H1 (cell line): ENCODE results near the gene KATNA1. TPM values are rescaled to one million over a fixed set of nuclear protein-coding genes. Genes with fewer than 3 reads are reported as not detected.

ENCODE experiments used
- CTCF ChIA-PET: fragments of 300-600 bp; sonication (Branson Sonifier 250); formaldehyde crosslinking; loops from one replicate; lab custom pipeline; 2021; ENCODE audit not compliant: partially characterized antibody; lab: Charles Lee
- POLR2A ChIA-PET: fragments of 300-600 bp; sonication (Branson Sonifier 250); formaldehyde crosslinking; loops from one replicate; lab custom pipeline; 2021; ENCODE audit warnings: inconsistent platforms; ENCODE audit not compliant: partially characterized antibody; lab: Charles Lee
- DNase-seq, 2 experiments: peaks; one replicate each; pipeline versions ENCODE4 v3.0.0 to v3.0.0-alpha.2; 2010 to 2022; ENCODE audit warnings: low spot score in 2 of 2, low read depth in 1 of 2, mixed read lengths in 1 of 2
- FAIRE-seq: peaks from 2 replicates; lab custom pipeline; 2011; peaks lifted over from hg19 to GRCh38; lab: Jason Lieb, UNC
- H2AFZ ChIP-seq: 2 replicates; pipeline ENCODE4 v1.8.1; 2012; ENCODE audit warnings: low read length, inconsistent platforms
- H2AK5ac ChIP-seq: 2 replicates; pipeline ENCODE4 v1.6.1; 2013; ENCODE audit warnings: low read depth, low read length
- H2BK120ac ChIP-seq: replicated peaks from 2 replicates; pipeline ENCODE3; 2013; ENCODE audit warnings: low read depth, low read length, inconsistent platforms
- H2BK12ac ChIP-seq: 2 replicates; pipeline ENCODE4 v1.6.1; 2013; ENCODE audit warnings: low read depth, low read length
- H2BK15ac ChIP-seq: 2 replicates; pipeline ENCODE4 v1.6.1; 2013; ENCODE audit warnings: low read length
- H2BK20ac ChIP-seq: 2 replicates; pipeline ENCODE4 v1.6.1; 2013; ENCODE audit warnings: low read length
- H2BK5ac ChIP-seq: 2 replicates; pipeline ENCODE4 v1.6.1; 2013; ENCODE audit warnings: low read depth, low read length
- H3K14ac ChIP-seq: 2 replicates; pipeline ENCODE4 v1.6.1; 2013; ENCODE audit warnings: inconsistent platforms; ENCODE audit not compliant: insufficient read length
- H3K18ac ChIP-seq: 2 replicates; pipeline ENCODE4 v1.6.1; 2013; ENCODE audit warnings: low read length; ENCODE audit errors: extremely low read depth
- H3K23ac ChIP-seq: 2 replicates; pipeline ENCODE4 v1.6.1; 2013; ENCODE audit warnings: inconsistent platforms; ENCODE audit not compliant: insufficient read length
- H3K23me2 ChIP-seq: 2 replicates; pipeline ENCODE4 v1.6.1; 2013; ENCODE audit warnings: low read depth, low read length
- H3K27ac ChIP-seq: 2 replicates; pipeline ENCODE4 v1.6.1; 2011; ENCODE audit warnings: low read depth, low read length, inconsistent platforms
- H3K27me3 ChIP-seq, 4 experiments: replicated peaks in 1 of 4; 1 replicate in 1 of 4; 2 replicates in 3 of 4; pipeline versions ENCODE4 v1.6.1 to v1.8.1; 2011 to 2013; ENCODE audit warnings: low read length in 3 of 4, mild to moderate bottlenecking in 3 of 4, inconsistent platforms in 2 of 4, mixed read lengths in 2 of 4, moderate library complexity in 1 of 4; ENCODE audit not compliant: control insufficient read depth in 3 of 4, insufficient read depth in 3 of 4; ENCODE audit errors: extremely low read depth in 1 of 4
- H3K36me3 ChIP-seq, 4 experiments: 2 replicates each; pipeline versions ENCODE4 v1.6.1 to v1.8.1; 2011 to 2013; ENCODE audit warnings: mild to moderate bottlenecking in 4 of 4, low read length in 3 of 4, moderate library complexity in 2 of 4, control low read depth in 1 of 4, inconsistent platforms in 1 of 4; ENCODE audit not compliant: insufficient read depth in 4 of 4, control insufficient read depth in 2 of 4
- H3K4ac ChIP-seq: replicated peaks from 2 replicates; pipeline ENCODE3; 2013; ENCODE audit warnings: low read length, low read depth, mixed read lengths, inconsistent platforms; ENCODE audit not compliant: insufficient read length
- H3K4me1 ChIP-seq, 4 experiments: replicated peaks in 1 of 4; 1 replicate in 1 of 4; 2 replicates in 3 of 4; pipeline versions ENCODE4 v1.6.1 to v1.8.1; 2011 to 2013; ENCODE audit warnings: low read length in 3 of 4, inconsistent platforms in 2 of 4, mixed read lengths in 1 of 4; ENCODE audit not compliant: insufficient read depth in 4 of 4, control insufficient read depth in 3 of 4
- H3K4me2 ChIP-seq, 2 experiments: 2 replicates each; pipeline versions ENCODE4 v1.6.1 to v1.8.1; 2011 to 2013; ENCODE audit warnings: low read depth in 2 of 2, low read length in 2 of 2, control low read depth in 1 of 2, inconsistent platforms in 1 of 2, mild to moderate bottlenecking in 1 of 2; ENCODE audit not compliant: insufficient read depth in 1 of 2
- H3K4me3 ChIP-seq, 4 experiments: fragments of 200-600, 300-600 bp in 1 of 4; sonication (generic), shearing (Covaris generic), sonication (Bioruptor Twin) in 1 of 4; 2 replicates each; pipeline versions ENCODE4 v1.5.1 to v1.8.1; 2011 to 2016; ENCODE audit warnings: low read length in 4 of 4, low read depth in 3 of 4, control low read depth in 2 of 4, inconsistent platforms in 2 of 4, mild to moderate bottlenecking in 2 of 4, mixed read lengths in 1 of 4, moderate library complexity in 1 of 4; ENCODE audit not compliant: insufficient read depth in 2 of 4; ENCODE audit errors: extremely low read depth in 1 of 4
- H3K56ac ChIP-seq: replicated peaks from 2 replicates; pipeline ENCODE3; 2013; ENCODE audit warnings: low read depth, mild to moderate bottlenecking, mixed read lengths, low read length, inconsistent platforms; ENCODE audit not compliant: insufficient read length
- H3K79me1 ChIP-seq: 2 replicates; pipeline ENCODE4 v1.6.1; 2013; ENCODE audit warnings: low read depth, low read length, control low read depth
- H3K79me2 ChIP-seq, 2 experiments: 2 replicates each; pipeline versions ENCODE4 v1.6.1 to v1.8.1; 2012 to 2013; ENCODE audit warnings: low read length in 2 of 2, mild to moderate bottlenecking in 2 of 2, inconsistent platforms in 1 of 2; ENCODE audit not compliant: insufficient read depth in 2 of 2, control insufficient read depth in 1 of 2
- H3K9ac ChIP-seq, 4 experiments: replicated peaks in 1 of 4; 1 replicate in 1 of 4; 2 replicates in 3 of 4; pipeline versions ENCODE4 v1.6.1 to v1.8.1; 2011 to 2013; ENCODE audit warnings: low read depth in 3 of 4, low read length in 3 of 4, control low read depth in 2 of 4, mild to moderate bottlenecking in 2 of 4, moderate library complexity in 2 of 4, inconsistent platforms in 1 of 4; ENCODE audit errors: extremely low read depth in 1 of 4
- H3K9me3 ChIP-seq, 2 experiments: 2 replicates each; pipeline versions ENCODE4 v1.6.1 to v1.8.1; 2012 to 2013; ENCODE audit warnings: mild to moderate bottlenecking in 2 of 2, moderate library complexity in 2 of 2, control low read depth in 1 of 2, inconsistent platforms in 1 of 2, low read depth in 1 of 2, low read length in 1 of 2, mixed read lengths in 1 of 2; ENCODE audit not compliant: insufficient read depth in 2 of 2
- H4K20me1 ChIP-seq, 2 experiments: replicated peaks in 1 of 2; 2 replicates each; pipeline versions ENCODE3 to v1.8.1; 2011 to 2013; ENCODE audit warnings: inconsistent platforms in 2 of 2, low read length in 2 of 2, mild to moderate bottlenecking in 1 of 2; ENCODE audit not compliant: insufficient read depth in 2 of 2, control insufficient read depth in 1 of 2
- H4K5ac ChIP-seq: 2 replicates; pipeline ENCODE4 v1.6.1; 2013; ENCODE audit warnings: low read length, low read depth, mixed read lengths, inconsistent platforms; ENCODE audit not compliant: insufficient read length
- H4K8ac ChIP-seq: 2 replicates; pipeline ENCODE4 v1.8.0; 2013; ENCODE audit warnings: mild to moderate bottlenecking, moderate library complexity, low read length, inconsistent platforms; ENCODE audit not compliant: insufficient read depth; ENCODE audit errors: extremely low read depth
- H4K91ac ChIP-seq: replicated peaks from 2 replicates; pipeline ENCODE3; 2013; ENCODE audit warnings: low read length, mixed read lengths, inconsistent platforms; ENCODE audit not compliant: insufficient read length
- BACH1 ChIP-seq: IDR thresholded peaks from 2 replicates; pipeline ENCODE4 v1.6.1; 2012; ENCODE audit warnings: low read length, improper control_type of control experiment
- BRCA1 ChIP-seq: IDR thresholded peaks from 2 replicates; pipeline ENCODE4 v1.6.1; 2012; ENCODE audit warnings: low read depth, low read length, improper control_type of control experiment
- CBX5 ChIP-seq: fragments of 300-800, 300-1000 bp; sonication (generic); IDR thresholded peaks from 2 replicates; pipeline ENCODE4 v1.7.1; 2016; ENCODE audit warnings: antibody characterized with exemption, low read length, low read depth
- E2F6 ChIP-seq: IDR thresholded peaks from 2 replicates; pipeline ENCODE4 v1.6.1; 2012; ENCODE audit warnings: inconsistent platforms
- FOSL1 ChIP-seq: IDR thresholded peaks from 2 replicates; pipeline ENCODE4 v1.6.1; 2011; ENCODE audit warnings: mild to moderate bottlenecking, low read depth, low read length, moderate library complexity; ENCODE audit not compliant: insufficient read depth
- GTF2F1 ChIP-seq: IDR thresholded peaks from 2 replicates; pipeline ENCODE4 v1.6.1; 2012; ENCODE audit warnings: low read depth, low read length, improper control_type of control experiment, borderline replicate concordance
- MAX ChIP-seq: IDR thresholded peaks from 2 replicates; pipeline ENCODE4 v1.6.1; 2012; ENCODE audit warnings: inconsistent platforms
- PHF8 ChIP-seq: fragments of 200-600 bp; sonication (generic); conservative IDR thresholded peaks from 2 replicates; pipeline ENCODE4 v1.7.1; 2012; ENCODE audit warnings: low read depth, mild to moderate bottlenecking, inconsistent platforms, low read length, moderate library complexity
- RFX5 ChIP-seq: IDR thresholded peaks from 2 replicates; pipeline ENCODE4 v1.6.1; 2011; ENCODE audit warnings: low read depth, low read length, improper control_type of control experiment, borderline replicate concordance
- RNF2 ChIP-seq: fragments of 200-900, 300-1000 bp; sonication (generic); IDR thresholded peaks from 2 replicates; pipeline ENCODE4 v1.7.1; 2016; ENCODE audit warnings: borderline replicate concordance, low read depth, mild to moderate bottlenecking, antibody characterized with exemption, low read length; ENCODE audit not compliant: poor library complexity, severe bottlenecking; ENCODE audit errors: missing control alignments
- TCF12 ChIP-seq: IDR thresholded peaks from 2 replicates; pipeline ENCODE4 v1.6.1; 2011; ENCODE audit warnings: low read depth, mild to moderate bottlenecking, low read length
- YY1 ChIP-seq: IDR thresholded peaks from 2 replicates; pipeline ENCODE4 v1.6.1; 2011; ENCODE audit warnings: low read depth, mild to moderate bottlenecking, low read length
- ZNF274 ChIP-seq: IDR thresholded peaks from 2 replicates; pipeline ENCODE4 v1.7.0; 2012; ENCODE audit warnings: low read length, borderline replicate concordance; ENCODE audit errors: extremely low read depth
- WGBS, 2 experiments: shearing (Covaris generic) in 1 of 2; methylation state at CpG; one replicate each; pipeline versions ENCODE4 v1.1.6 to v1.1.7; 2013 to 2015; ENCODE audit warnings: low lambda C conversion rate in 2 of 2, mixed read lengths in 2 of 2, inconsistent platforms in 1 of 2, low coverage in 1 of 2, missing lambda C conversion rate in 1 of 2; ENCODE audit not compliant: insufficient replicate concordance in 2 of 2, insufficient coverage in 1 of 2, insufficient read length in 1 of 2; ENCODE audit errors: extremely low coverage in 1 of 2, missing lambda C conversion rate in 1 of 2; 5-methylcytosine and 5-hydroxymethylcytosine counted together
- polyA plus RNA-seq, 7 experiments: library from polyadenylated mRNA; depleted of rRNA in 3 of 7; stranded (reverse) in 5 of 7; unstranded in 2 of 7; fragments of >200 nt in 5 of 7; fragments of 200-250 nt in 2 of 7; gene quantifications; 1 replicate in 5 of 7; 2 replicates in 1 of 7; 4 replicates in 1 of 7; pipeline versions ENCODE4 v1.2.1 to v1.2.3, GENCODE V29; 2011 to 2013; ENCODE audit warnings: missing spikeins in 2 of 7, mixed read lengths in 2 of 7
- total RNA-seq: library from RNA; stranded (reverse); fragmentation: NEBNext Ultra II Directional; extraction: Animal tissue kit (Norgen Biotek cat#: 25700); gene quantifications from 2 replicates; pipeline ENCODE4 v1.2.1, GENCODE V29; 2021

Gene KATNA1
- total and polyA plus RNA-seq, 2 of the 8 experiments (the other 6 are each of a cell fraction or from before 2014, with no cell fraction given): 7.6 to 20.3 TPM

- no peaks in the 10 kb centered on the region; the same call in 1 of the 2 replicates for H3K79me1 ChIP-seq
- H3K14ac ChIP-seq: no peak overlapping the region
- H3K4me3 ChIP-seq: no peak overlapping the region
- FAIRE-seq (no peak), DNase-seq (no peak)
- H3K23me2 ChIP-seq: no peaks in the 10 kb centered on the region
- H2BK120ac ChIP-seq: no peak overlapping the region
- no peak overlapping the region for H4K91ac ChIP-seq
- ChIA-PET POLR2A (interaction anchor here (1.2 kb wide), 1 partner anchor 10 kb away, joined by 3 read pairs; no protein-coding TSS in a partner anchor), CTCF (interaction anchor here (0.7 to 1.4 kb wide), 2 partner anchors 51 to 151 kb away, joined by 3 read pairs; partner anchors contain the start of gene PPIL4)
- no peaks in the 10 kb centered on the region for H3K9me3 ChIP-seq
- peaks cover 0 to 31% (median 6%) of the 10 kb centered on the region in 4 experiments; a peak in 4 of 8 replicates for H3K36me3 ChIP-seq
- H3K79me2 ChIP-seq: peaks cover 0 to 65% of the 10 kb centered on the region in 2 experiments; a peak in 2 of 4 replicates
- no peak overlapping the region for H2BK12ac ChIP-seq
- H2BK15ac ChIP-seq: no peak overlapping the region
- no peak overlapping the region for H3K4me2 ChIP-seq
- no peak overlapping the region for H3K18ac ChIP-seq
- H3K23ac ChIP-seq: no peak overlapping the region
- no peak overlapping the region for H2BK20ac ChIP-seq
- H2AFZ ChIP-seq: no peak overlapping the region
- no peak overlapping the region for H3K9ac ChIP-seq
- H3K27me3 ChIP-seq: no peaks in the 10 kb centered on the region
- no peak overlapping the region for H4K8ac ChIP-seq
- 92% methylated on average over 1 of the region's 1 CpG; no CpG with 5 or more reads in 1 of the 2 experiments for WGBS, 2 experiments
- H4K20me1 ChIP-seq: peaks cover 0 to 3% of the 10 kb centered on the region in 2 experiments
- no peak overlapping the region for H3K56ac ChIP-seq
- no peak overlapping the region for H2BK5ac ChIP-seq
- H3K4ac ChIP-seq: no peak overlapping the region
- no peak overlapping the region for H4K5ac ChIP-seq
- H3K4me1 ChIP-seq: peaks cover 2 to 3% (median 2%) of the 10 kb centered on the region in 4 experiments; a peak in 4 of 7 replicates
- no peak overlapping the region for H2AK5ac ChIP-seq
- H3K27ac ChIP-seq: no peak overlapping the region
- TF ChIP-seq MAX (no peak), BACH1 (no peak), GTF2F1 (no peak), RFX5 (no peak), YY1 (no peak), E2F6 (no peak), FOSL1 (no peak), RNF2 (no peak), TCF12 (no peak), PHF8 (no peak), ZNF274 (no peak), CBX5 (no peak), BRCA1 (no peak)
Observed at GRCh38 chr6:149696901-149697300, 48.4 kb upstream of the KATNA1 start.
